ENCODE data around the gene ARRDC1.

DNA sequence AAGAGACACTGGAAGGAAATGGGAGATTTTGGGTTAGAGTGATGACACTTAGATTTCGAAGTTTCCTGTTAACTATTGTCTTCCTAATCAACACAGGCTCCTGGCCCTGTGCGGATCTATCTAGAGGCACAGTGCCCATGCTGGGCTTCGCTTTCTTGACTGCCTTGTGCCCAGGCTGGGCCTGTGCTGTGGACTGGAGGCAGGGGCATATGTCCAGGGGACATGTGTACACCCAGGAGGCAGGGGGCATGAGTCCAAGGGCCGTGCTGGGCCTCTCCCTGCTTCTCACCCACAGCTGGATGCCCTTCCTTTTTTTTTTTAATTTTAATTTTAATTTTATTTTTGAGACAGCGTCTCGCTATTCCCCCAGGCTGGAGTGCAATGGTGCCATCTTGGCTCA, 50.9 kb downstream of the ARRDC1 start:
- TF ChIP-seq GATA2 (IDR thresholded peaks at IDR 0.05; ENCODE audit: low read depth, low read length) = no peak
- no peak for TF ChIP-seq GATA3 (IDR thresholded peaks at IDR 0.05; ENCODE audit: low read depth, low read length)

Data from SH-SY5Y (cell line).